Sigmoid colon (tissue), 7 donors: ENCODE data around the gene HAND1. TPM values are rescaled to one million over a fixed set of nuclear protein-coding genes. Genes with fewer than 3 reads are reported as not detected.
A peak's percentile ranks its signal among the peaks of the same experiment; 100 is the strongest.

Source experiments
- DNase-seq: peaks from one replicate; pipeline ENCODE4 v3.0.0-alpha.2; 2019
- H3K27ac ChIP-seq, 4 donors: fragments of 200-600 bp; sonication (generic); one replicate each; pipeline ENCODE4 v1.5.1; 2016 to 2019; ENCODE audit warnings: mild to moderate bottlenecking in 1 of 4
- H3K27me3 ChIP-seq, 3 donors: fragments of 200-600 bp; sonication (generic); one replicate each; pipeline ENCODE4 v1.5.1; 2019; ENCODE audit warnings: mild to moderate bottlenecking in 1 of 3
- H3K36me3 ChIP-seq, 4 donors: fragments of 200-600 bp; sonication (generic); one replicate each; pipeline ENCODE4 v1.5.1; 2016 to 2019
- H3K4me1 ChIP-seq, 4 donors: fragments of 200-600 bp; sonication (generic); one replicate each; pipeline ENCODE4 v1.5.1; 2017 to 2019
- H3K4me3 ChIP-seq, 4 donors: fragments of 200-600 bp; sonication (generic); one replicate each; pipeline ENCODE4 v1.5.1; 2017 to 2019; ENCODE audit warnings: mild to moderate bottlenecking in 2 of 4, moderate library complexity in 1 of 4
- H3K9me3 ChIP-seq, 4 donors: fragments of 200-600 bp in 3 of 4; sonication (generic) in 3 of 4; one replicate each; pipeline versions ENCODE4 v1.5.1 to v1.6.1; 2013 to 2019
- CTCF ChIP-seq, 4 experiments: fragments of 450-650 bp in 3 of 4; fragments of 200-600 bp in 1 of 4; IDR thresholded peaks; one replicate each; pipeline ENCODE4 v1.5.1; 2016 to 2019; ENCODE audit warnings: antibody characterized with exemption in 4 of 4, mild to moderate bottlenecking in 3 of 4, moderate library complexity in 2 of 4
- EP300 ChIP-seq, 4 donors: sonication (generic); formaldehyde crosslinking; IDR thresholded peaks; one replicate each; pipeline ENCODE4 v1.6.1; 2017; ENCODE audit warnings: antibody characterized with exemption in 4 of 4
- POLR2A ChIP-seq, 2 donors: fragments of 450-650 bp; IDR thresholded peaks; one replicate each; pipeline ENCODE4 v1.6.1; 2016; ENCODE audit warnings: antibody characterized with exemption in 2 of 2, mild to moderate bottlenecking in 2 of 2, moderate library complexity in 2 of 2
- POLR2AphosphoS5 ChIP-seq, 4 donors: sonication (generic); formaldehyde crosslinking; IDR thresholded peaks; one replicate each; pipeline ENCODE4 v1.6.1; 2017; ENCODE audit warnings: antibody characterized with exemption in 4 of 4
- WGBS, 2 donors: extraction: QIAGEN DNeasy Blood & Tissue Kit; methylation state at CpG; one replicate each; pipeline ENCODE4 v1.1.7; 2013; 5-methylcytosine and 5-hydroxymethylcytosine counted together
- intact Hi-C: fragments of 100-400 bp; cut with DNase I; formaldehyde crosslinking; loops from one replicate; pipeline ENCODE4 v1.15.1; 2023
- polyA plus RNA-seq, 3 donors: library from polyadenylated mRNA; stranded (reverse); fragments of 200-250 nt; gene quantifications; one replicate each; pipeline ENCODE4 v1.2.3, GENCODE V29; 2013
- total RNA-seq, 4 donors: library from RNA; depleted of rRNA; stranded (reverse); fragments of >200 nt; gene quantifications; one replicate each; pipeline ENCODE4 v1.1.0, GENCODE V29; 2016
- donor health status: healthy with polysubstance abuse.
- donor health status: Bipolar disorder and iron deficiency.
- donor health status: healthy.

HAND1 gene
- total and polyA plus RNA-seq, 7 donors, result 2.4 to 69.2 (median 46.0) TPM; not detected in 1

GRCh38 chr5:154503698-154504039, 25.6 kb upstream of the HAND1 start:
- Histone ChIP-seq H3K27ac (no peak overlapping the region), H3K4me1 (peaks cover 0 to 14% (median 8%) of the 10 kb centered on the region in 4 donors), H3K4me3 (no peak overlapping the region), H3K36me3 (no peaks in the 10 kb centered on the region), H3K9me3 (no peaks in the 10 kb centered on the region), H3K27me3 (no peaks in the 10 kb centered on the region)
- intact Hi-C loops, result no loop called here
- DNase-seq, result peak; percentile 12
- TF ChIP-seq CTCF (IDR thresholded peaks at IDR 0.05) (no peak), EP300 (IDR thresholded peaks at IDR 0.05) (no peak), POLR2A (IDR thresholded peaks at IDR 0.05) (no peak), POLR2AphosphoS5 (IDR thresholded peaks at IDR 0.05) (no peak)
- WGBS, 2 donors, result 91 to 95% methylated on average over 2 of the region's 2 CpGs

GRCh38 chr5:154502180-154502579, 24.2 kb upstream of the HAND1 start:
- no peaks in the 10 kb centered on the region for H3K27me3 ChIP-seq
- intact Hi-C loops, result no loop called here
- H3K36me3 ChIP-seq, result no peaks in the 10 kb centered on the region
- TF ChIP-seq EP300 (IDR thresholded peaks at IDR 0.05), result no peak
- TF ChIP-seq POLR2AphosphoS5 (IDR thresholded peaks at IDR 0.05), result no peak
- TF ChIP-seq CTCF (IDR thresholded peaks at IDR 0.05), result no peak
- TF ChIP-seq POLR2A (IDR thresholded peaks at IDR 0.05), result no peak
- peaks cover 0 to 14% (median 8%) of the 10 kb centered on the region in 4 donors for H3K4me1 ChIP-seq
- no peak overlapping the region for H3K4me3 ChIP-seq
- no peak for DNase-seq
- H3K27ac ChIP-seq, result no peak overlapping the region
- no peaks in the 10 kb centered on the region for H3K9me3 ChIP-seq
- 79 to 96% methylated on average over 1 of the region's 1 CpG for WGBS, 2 donors

GRCh38 chr5:154501566-154501965, 23.5 kb upstream of the HAND1 start:
- Histone ChIP-seq H3K27me3 (no peaks in the 10 kb centered on the region), H3K4me1 (peaks cover 0 to 14% (median 8%) of the 10 kb centered on the region in 4 donors), H3K36me3 (no peaks in the 10 kb centered on the region), H3K4me3 (no peak overlapping the region), H3K27ac (no peak overlapping the region), H3K9me3 (no peaks in the 10 kb centered on the region)
- DNase-seq, result no peak
- TF ChIP-seq POLR2AphosphoS5 (IDR thresholded peaks at IDR 0.05) (no peak), CTCF (IDR thresholded peaks at IDR 0.05) (no peak), EP300 (IDR thresholded peaks at IDR 0.05) (no peak), POLR2A (IDR thresholded peaks at IDR 0.05) (no peak)
- intact Hi-C loops, result no loop called here
- WGBS, 2 donors, result 34 to 54% methylated on average over 2 of the region's 2 CpGs

- Histone ChIP-seq H3K4me1 (no peaks in the 10 kb centered on the region), H3K27ac (no peak overlapping the region), H3K4me3 (no peak overlapping the region), H3K27me3 (no peaks in the 10 kb centered on the region), H3K9me3 (no peaks in the 10 kb centered on the region), H3K36me3 (no peaks in the 10 kb centered on the region)
- TF ChIP-seq POLR2AphosphoS5 (IDR thresholded peaks at IDR 0.05) (no peak), EP300 (IDR thresholded peaks at IDR 0.05) (no peak), CTCF (IDR thresholded peaks at IDR 0.05) (no peak), POLR2A (IDR thresholded peaks at IDR 0.05) (no peak)
- intact Hi-C loops, result no loop called here
- no peak for DNase-seq
- WGBS, 2 donors, result 88 to 91% methylated on average over 2 of the region's 2 CpGs
These were observed 21.0 kb upstream of the HAND1 start for GRCh38 chr5:154498994-154499393.

GRCh38 chr5:154498591-154498990, 20.6 kb upstream of the HAND1 start:
- TF ChIP-seq CTCF (IDR thresholded peaks at IDR 0.05) (no peak), EP300 (IDR thresholded peaks at IDR 0.05) (no peak), POLR2AphosphoS5 (IDR thresholded peaks at IDR 0.05) (no peak), POLR2A (IDR thresholded peaks at IDR 0.05) (no peak)
- no peaks in the 10 kb centered on the region for H3K4me1 ChIP-seq
- intact Hi-C loops, result no loop called here
- no peaks in the 10 kb centered on the region for H3K27me3 ChIP-seq
- no peaks in the 10 kb centered on the region for H3K9me3 ChIP-seq
- no peak overlapping the region for H3K4me3 ChIP-seq
- DNase-seq, result no peak
- H3K27ac ChIP-seq, result no peak overlapping the region
- WGBS, 2 donors, result 58 to 72% methylated on average over 1 of the region's 1 CpG
- H3K36me3 ChIP-seq, result no peaks in the 10 kb centered on the region
